K562 (cell line): ENCODE data around the gene BACE1. TPM values are rescaled to one million over a fixed set of nuclear protein-coding genes. Genes with fewer than 3 reads are reported as not detected.

Source experiments
- ATAC-seq: fragments of 200-7000 bp; cut with Tn5 transposase; 3 replicates; pipeline ENCODE4 v1.9.1; 2020; ENCODE audit warnings: moderate library complexity
- BruUV-seq: library from RNA; stranded (reverse); fragments of 400-500 nt; replicated peaks from 2 replicates; lab custom pipeline; 2021; lab: Mats Ljungman, UMichigan
- CTCF ChIA-PET: fragments of 300-600 bp; formaldehyde crosslinking; extraction: SDS; loops from one replicate; lab custom pipeline; 2021; ENCODE audit warnings: low intra/inter-chr PET ratio; lab: Yijun Ruan, JAX
- POLR2A ChIA-PET: fragments of 300-600, 350-650 bp; sonication (Branson Sonifier 250); formaldehyde crosslinking; extraction: SDS; loops from one replicate; lab custom pipeline; 2021; ENCODE audit warnings: antibody characterized with exemption, inconsistent platforms; lab: Yijun Ruan, JAX
- DNase-seq, 4 experiments: peaks; one replicate each; pipeline versions ENCODE4 v3.0.0 to v3.0.0-alpha.2; 2011 to 2018; ENCODE audit warnings: low spot score in 3 of 4, mixed read lengths in 3 of 4; ENCODE audit errors: extremely low read depth in 1 of 4
- FAIRE-seq: peaks from 2 replicates; lab custom pipeline; 2011; peaks lifted over from hg19 to GRCh38; lab: Jason Lieb, UNC
- H2AFZ ChIP-seq: 2 replicates; pipeline ENCODE4 v1.6.0; 2011; ENCODE audit warnings: low read depth, low read length, control low read depth, inconsistent platforms
- H3K27ac ChIP-seq: fragments of 200-600 bp; 3 replicates; pipeline ENCODE4 v1.8.0; 2011; ENCODE audit warnings: low read depth, mild to moderate bottlenecking, control low read depth, inconsistent platforms, low read length, moderate library complexity, mixed read lengths; ENCODE audit errors: extremely low read depth
- H3K27me3 ChIP-seq, 2 experiments: fragments of 300-600 bp in 1 of 2; 2 replicates in 1 of 2; 3 replicates in 1 of 2; pipeline versions ENCODE4 v1.6.0 to v1.8.0; 2011; ENCODE audit warnings: inconsistent platforms in 2 of 2, low read length in 2 of 2, mild to moderate bottlenecking in 1 of 2, mixed read lengths in 1 of 2, moderate library complexity in 1 of 2; ENCODE audit not compliant: control insufficient read depth in 2 of 2, insufficient read depth in 2 of 2
- H3K36me3 ChIP-seq: fragments of 300-600 bp; 3 replicates; pipeline ENCODE4 v1.8.0; 2011; ENCODE audit warnings: mild to moderate bottlenecking, low read length, inconsistent platforms; ENCODE audit not compliant: control insufficient read depth, insufficient read depth
- H3K4me1 ChIP-seq, 2 experiments: fragments of 200-600 bp in 1 of 2; replicated peaks in 1 of 2; 2 replicates in 1 of 2; 3 replicates in 1 of 2; pipeline versions ENCODE4 v1.5.1 to v1.8.0; 2011; ENCODE audit warnings: inconsistent platforms in 2 of 2, low read length in 2 of 2, mild to moderate bottlenecking in 1 of 2, mixed read lengths in 1 of 2, moderate library complexity in 1 of 2; ENCODE audit not compliant: control insufficient read depth in 2 of 2, insufficient read depth in 2 of 2
- H3K4me2 ChIP-seq: 2 replicates; pipeline ENCODE4 v1.6.1; 2011; ENCODE audit warnings: low read length, control low read depth, inconsistent platforms, mixed read lengths; ENCODE audit not compliant: insufficient read depth
- H3K4me3 ChIP-seq: fragments of 200-600 bp; sonication (generic), shearing (Covaris generic); 2 replicates; pipeline ENCODE4 v1.5.1; 2016; ENCODE audit warnings: control low read depth, inconsistent platforms
- H3K79me2 ChIP-seq: fragments of 200-600 bp; 3 replicates; pipeline ENCODE4 v1.8.0; 2011; ENCODE audit warnings: low read length, inconsistent platforms; ENCODE audit not compliant: control insufficient read depth, insufficient read depth
- H3K9ac ChIP-seq, 2 experiments: 2 replicates each; pipeline versions ENCODE4 v1.6.0 to v1.6.1; 2011; ENCODE audit warnings: low read depth in 2 of 2, low read length in 2 of 2, control low read depth in 1 of 2, inconsistent platforms in 1 of 2, mild to moderate bottlenecking in 1 of 2, mixed read lengths in 1 of 2; ENCODE audit not compliant: insufficient read depth in 1 of 2
- H3K9me1 ChIP-seq: one replicate; pipeline ENCODE4 v1.6.0; 2011; ENCODE audit warnings: inconsistent platforms, mild to moderate bottlenecking, low read length, moderate library complexity; ENCODE audit not compliant: control insufficient read depth, insufficient read depth
- H3K9me3 ChIP-seq: replicated peaks from 2 replicates; pipeline ENCODE4 v1.5.1; 2011; ENCODE audit warnings: low read depth, low read length, inconsistent platforms; ENCODE audit not compliant: control insufficient read depth, insufficient read depth
- H4K20me1 ChIP-seq: replicated peaks from 2 replicates; pipeline ENCODE4 v1.6.1; 2011; ENCODE audit warnings: low read length, inconsistent platforms, mixed read lengths; ENCODE audit not compliant: control insufficient read depth, insufficient read depth
- ELF1 ChIP-seq: fragments of 200-800 bp; sonication (Bioruptor generic); IDR thresholded peaks from 2 replicates; pipeline ENCODE4 v1.6.1; 2016; ENCODE audit warnings: missing genetic modification characterization, missing compliant biosample characterization
- WGBS: fragments of 100-300 bp; shearing (Covaris generic); methylation state at CpG from one replicate; pipeline ENCODE4 v1.1.6; 2016; ENCODE audit warnings: low coverage, mixed read lengths; ENCODE audit not compliant: insufficient coverage; ENCODE audit errors: missing lambda C conversion rate; 5-methylcytosine and 5-hydroxymethylcytosine counted together
- in situ Hi-C: fragments of 300-500 bp; cut with MboI; formaldehyde crosslinking; loops from 4 replicates; pipeline ENCODE4 v1.15.0; 2018; ENCODE audit warnings: inconsistent platforms, mixed read lengths
- intact Hi-C: fragments of 100-400 bp; cut with micrococcal nuclease; formaldehyde crosslinking; loops from 2 replicates; pipeline ENCODE4 v1.14.2; 2022
- polyA plus RNA-seq, 8 experiments: library from polyadenylated mRNA; depleted of rRNA in 4 of 8; stranded (reverse) in 5 of 8; unstranded in 3 of 8; fragments of >200 nt; fragmentation: Nextera tagmentation in 2 of 8; fragmentation: Illumina TruSeq in 1 of 8; extraction: Ambion mirVana in 2 of 8; extraction: Trizol in 1 of 8; gene quantifications; 2 replicates each; pipeline versions ENCODE4 v1.2.1 to v1.2.3, GENCODE V29; 2011 to 2014; ENCODE audit warnings: inconsistent platforms in 1 of 8, missing spikeins in 1 of 8
- total RNA-seq, 7 experiments: library from RNA; depleted of rRNA in 6 of 7; stranded (reverse); fragments of >200 nt in 6 of 7; fragmentation: Illumina TruSeq in 2 of 7; extraction: Trizol in 2 of 7; gene quantifications; 2 replicates each; pipeline versions ENCODE4 v1.2.1 to v1.2.3, GENCODE V29; 2011 to 2021; ENCODE audit warnings: low replicate concordance in 1 of 7
- TF ChIP-seq, protein P1 (sequence below): fragments of 450-650 bp; IDR thresholded peaks from 2 replicates; pipeline ENCODE4 v1.7.0; 2016; ENCODE audit warnings: borderline replicate concordance

The BACE1 gene
- total and polyA plus RNA-seq, 9 of the 15 experiments (the other 6 are each of a cell fraction or from before 2014, with no cell fraction given): 0.01 to 0.25 (median 0.16) TPM; not detected in 5

DNA sequence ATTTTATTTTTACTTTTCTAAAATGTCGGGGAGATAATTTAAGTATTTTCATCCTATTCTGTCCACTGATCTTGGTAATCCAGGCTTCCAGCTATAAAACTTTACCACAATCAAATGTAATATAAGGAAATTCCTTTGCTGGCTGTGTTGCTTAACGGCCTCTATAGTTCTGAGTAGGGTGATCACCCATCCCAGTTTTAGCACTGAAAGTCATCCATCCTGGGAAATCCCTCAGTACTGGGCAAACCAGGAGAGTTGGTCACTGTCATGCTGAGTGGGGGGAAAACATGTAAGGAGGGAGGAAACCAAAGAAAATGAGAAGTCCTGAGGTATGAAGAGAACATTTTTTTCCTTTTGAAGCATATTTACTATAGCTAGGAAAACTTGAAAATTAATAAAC lies 37.7 kb downstream of the BACE1 start:
- no peak for TF ChIP-seq ELF1 (tag)
- TF ChIP-seq, protein P1, sequence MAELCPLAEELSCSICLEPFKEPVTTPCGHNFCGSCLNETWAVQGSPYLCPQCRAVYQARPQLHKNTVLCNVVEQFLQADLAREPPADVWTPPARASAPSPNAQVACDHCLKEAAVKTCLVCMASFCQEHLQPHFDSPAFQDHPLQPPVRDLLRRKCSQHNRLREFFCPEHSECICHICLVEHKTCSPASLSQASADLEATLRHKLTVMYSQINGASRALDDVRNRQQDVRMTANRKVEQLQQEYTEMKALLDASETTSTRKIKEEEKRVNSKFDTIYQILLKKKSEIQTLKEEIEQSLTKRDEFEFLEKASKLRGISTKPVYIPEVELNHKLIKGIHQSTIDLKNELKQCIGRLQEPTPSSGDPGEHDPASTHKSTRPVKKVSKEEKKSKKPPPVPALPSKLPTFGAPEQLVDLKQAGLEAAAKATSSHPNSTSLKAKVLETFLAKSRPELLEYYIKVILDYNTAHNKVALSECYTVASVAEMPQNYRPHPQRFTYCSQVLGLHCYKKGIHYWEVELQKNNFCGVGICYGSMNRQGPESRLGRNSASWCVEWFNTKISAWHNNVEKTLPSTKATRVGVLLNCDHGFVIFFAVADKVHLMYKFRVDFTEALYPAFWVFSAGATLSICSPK: no peak
- ChIA-PET CTCF (no interaction called here), POLR2A (interaction anchor here (0.6 to 1.2 kb wide), 2 partner anchors 10 to 1252 kb away, joined by 3 read pairs; partner anchors contain the start of gene TMEM25)
- H3K27ac ChIP-seq: no peak overlapping the region
- no peaks in the 10 kb centered on the region for H3K9me1 ChIP-seq
- BruUV-seq: no TSS peak
- H2AFZ ChIP-seq: no peak overlapping the region
- no peak for ATAC-seq
- no peaks in the 10 kb centered on the region for H3K9me3 ChIP-seq
- DNase-seq: no peak
- no peaks in the 10 kb centered on the region for H3K79me2 ChIP-seq
- H4K20me1 ChIP-seq: no peaks in the 10 kb centered on the region
- 53% methylated on average over 2 of the region's 2 CpGs for WGBS
- no peak overlapping the region for H3K4me3 ChIP-seq
- no peak overlapping the region for H3K4me2 ChIP-seq
- peaks cover 0 to 5% of the 10 kb centered on the region in 2 experiments; a peak in 3 of 5 replicates for H3K4me1 ChIP-seq
- H3K27me3 ChIP-seq: no peaks in the 10 kb centered on the region
- in situ Hi-C loops (no loop called here), intact Hi-C loops (no loop called here)
- no peak overlapping the region for H3K9ac ChIP-seq
- H3K36me3 ChIP-seq: peaks cover 27% of the 10 kb centered on the region
- FAIRE-seq: no peak
